H1 (cell line): Measurements from ENCODE around the gene ANKS1A. TPM values are rescaled to one million over a fixed set of nuclear protein-coding genes. Genes with fewer than 3 reads are reported as not detected.

Experiments
- CTCF ChIA-PET: fragments of 300-600 bp; sonication (Branson Sonifier 250); formaldehyde crosslinking; loops from one replicate; lab custom pipeline; 2021; ENCODE audit not compliant: partially characterized antibody; lab: Charles Lee
- POLR2A ChIA-PET: fragments of 300-600 bp; sonication (Branson Sonifier 250); formaldehyde crosslinking; loops from one replicate; lab custom pipeline; 2021; ENCODE audit warnings: inconsistent platforms; ENCODE audit not compliant: partially characterized antibody; lab: Charles Lee
- DNase-seq, 2 experiments: peaks; one replicate each; pipeline versions ENCODE4 v3.0.0 to v3.0.0-alpha.2; 2010 to 2022; ENCODE audit warnings: low spot score in 2 of 2, low read depth in 1 of 2, mixed read lengths in 1 of 2
- FAIRE-seq: peaks from 2 replicates; lab custom pipeline; 2011; peaks lifted over from hg19 to GRCh38; lab: Jason Lieb, UNC
- H2AFZ ChIP-seq: 2 replicates; pipeline ENCODE4 v1.8.1; 2012; ENCODE audit warnings: low read length, inconsistent platforms
- H2AK5ac ChIP-seq: 2 replicates; pipeline ENCODE4 v1.6.1; 2013; ENCODE audit warnings: low read depth, low read length
- H2BK120ac ChIP-seq: replicated peaks from 2 replicates; pipeline ENCODE3; 2013; ENCODE audit warnings: low read depth, low read length, inconsistent platforms
- H2BK12ac ChIP-seq: 2 replicates; pipeline ENCODE4 v1.6.1; 2013; ENCODE audit warnings: low read depth, low read length
- H2BK15ac ChIP-seq: 2 replicates; pipeline ENCODE4 v1.6.1; 2013; ENCODE audit warnings: low read length
- H2BK20ac ChIP-seq: 2 replicates; pipeline ENCODE4 v1.6.1; 2013; ENCODE audit warnings: low read length
- H2BK5ac ChIP-seq: 2 replicates; pipeline ENCODE4 v1.6.1; 2013; ENCODE audit warnings: low read depth, low read length
- H3K14ac ChIP-seq: 2 replicates; pipeline ENCODE4 v1.6.1; 2013; ENCODE audit warnings: inconsistent platforms; ENCODE audit not compliant: insufficient read length
- H3K18ac ChIP-seq: 2 replicates; pipeline ENCODE4 v1.6.1; 2013; ENCODE audit warnings: low read length; ENCODE audit errors: extremely low read depth
- H3K23ac ChIP-seq: 2 replicates; pipeline ENCODE4 v1.6.1; 2013; ENCODE audit warnings: inconsistent platforms; ENCODE audit not compliant: insufficient read length
- H3K23me2 ChIP-seq: 2 replicates; pipeline ENCODE4 v1.6.1; 2013; ENCODE audit warnings: low read depth, low read length
- H3K27ac ChIP-seq: 2 replicates; pipeline ENCODE4 v1.6.1; 2011; ENCODE audit warnings: low read depth, low read length, inconsistent platforms
- H3K27me3 ChIP-seq, 4 experiments: replicated peaks in 1 of 4; 1 replicate in 1 of 4; 2 replicates in 3 of 4; pipeline versions ENCODE4 v1.6.1 to v1.8.1; 2011 to 2013; ENCODE audit warnings: low read length in 3 of 4, mild to moderate bottlenecking in 3 of 4, inconsistent platforms in 2 of 4, mixed read lengths in 2 of 4, moderate library complexity in 1 of 4; ENCODE audit not compliant: control insufficient read depth in 3 of 4, insufficient read depth in 3 of 4; ENCODE audit errors: extremely low read depth in 1 of 4
- H3K36me3 ChIP-seq, 4 experiments: 2 replicates each; pipeline versions ENCODE4 v1.6.1 to v1.8.1; 2011 to 2013; ENCODE audit warnings: mild to moderate bottlenecking in 4 of 4, low read length in 3 of 4, moderate library complexity in 2 of 4, control low read depth in 1 of 4, inconsistent platforms in 1 of 4; ENCODE audit not compliant: insufficient read depth in 4 of 4, control insufficient read depth in 2 of 4
- H3K4ac ChIP-seq: replicated peaks from 2 replicates; pipeline ENCODE3; 2013; ENCODE audit warnings: low read length, low read depth, mixed read lengths, inconsistent platforms; ENCODE audit not compliant: insufficient read length
- H3K4me1 ChIP-seq, 4 experiments: replicated peaks in 1 of 4; 1 replicate in 1 of 4; 2 replicates in 3 of 4; pipeline versions ENCODE4 v1.6.1 to v1.8.1; 2011 to 2013; ENCODE audit warnings: low read length in 3 of 4, inconsistent platforms in 2 of 4, mixed read lengths in 1 of 4; ENCODE audit not compliant: insufficient read depth in 4 of 4, control insufficient read depth in 3 of 4
- H3K4me2 ChIP-seq, 2 experiments: 2 replicates each; pipeline versions ENCODE4 v1.6.1 to v1.8.1; 2011 to 2013; ENCODE audit warnings: low read depth in 2 of 2, low read length in 2 of 2, control low read depth in 1 of 2, inconsistent platforms in 1 of 2, mild to moderate bottlenecking in 1 of 2; ENCODE audit not compliant: insufficient read depth in 1 of 2
- H3K4me3 ChIP-seq, 4 experiments: fragments of 200-600, 300-600 bp in 1 of 4; sonication (generic), shearing (Covaris generic), sonication (Bioruptor Twin) in 1 of 4; 2 replicates each; pipeline versions ENCODE4 v1.5.1 to v1.8.1; 2011 to 2016; ENCODE audit warnings: low read length in 4 of 4, low read depth in 3 of 4, control low read depth in 2 of 4, inconsistent platforms in 2 of 4, mild to moderate bottlenecking in 2 of 4, mixed read lengths in 1 of 4, moderate library complexity in 1 of 4; ENCODE audit not compliant: insufficient read depth in 2 of 4; ENCODE audit errors: extremely low read depth in 1 of 4
- H3K56ac ChIP-seq: replicated peaks from 2 replicates; pipeline ENCODE3; 2013; ENCODE audit warnings: low read depth, mild to moderate bottlenecking, mixed read lengths, low read length, inconsistent platforms; ENCODE audit not compliant: insufficient read length
- H3K79me1 ChIP-seq: 2 replicates; pipeline ENCODE4 v1.6.1; 2013; ENCODE audit warnings: low read depth, low read length, control low read depth
- H3K79me2 ChIP-seq, 2 experiments: 2 replicates each; pipeline versions ENCODE4 v1.6.1 to v1.8.1; 2012 to 2013; ENCODE audit warnings: low read length in 2 of 2, mild to moderate bottlenecking in 2 of 2, inconsistent platforms in 1 of 2; ENCODE audit not compliant: insufficient read depth in 2 of 2, control insufficient read depth in 1 of 2
- H3K9ac ChIP-seq, 4 experiments: replicated peaks in 1 of 4; 1 replicate in 1 of 4; 2 replicates in 3 of 4; pipeline versions ENCODE4 v1.6.1 to v1.8.1; 2011 to 2013; ENCODE audit warnings: low read depth in 3 of 4, low read length in 3 of 4, control low read depth in 2 of 4, mild to moderate bottlenecking in 2 of 4, moderate library complexity in 2 of 4, inconsistent platforms in 1 of 4; ENCODE audit errors: extremely low read depth in 1 of 4
- H3K9me3 ChIP-seq, 2 experiments: 2 replicates each; pipeline versions ENCODE4 v1.6.1 to v1.8.1; 2012 to 2013; ENCODE audit warnings: mild to moderate bottlenecking in 2 of 2, moderate library complexity in 2 of 2, control low read depth in 1 of 2, inconsistent platforms in 1 of 2, low read depth in 1 of 2, low read length in 1 of 2, mixed read lengths in 1 of 2; ENCODE audit not compliant: insufficient read depth in 2 of 2
- H4K20me1 ChIP-seq, 2 experiments: replicated peaks in 1 of 2; 2 replicates each; pipeline versions ENCODE3 to v1.8.1; 2011 to 2013; ENCODE audit warnings: inconsistent platforms in 2 of 2, low read length in 2 of 2, mild to moderate bottlenecking in 1 of 2; ENCODE audit not compliant: insufficient read depth in 2 of 2, control insufficient read depth in 1 of 2
- H4K5ac ChIP-seq: 2 replicates; pipeline ENCODE4 v1.6.1; 2013; ENCODE audit warnings: low read length, low read depth, mixed read lengths, inconsistent platforms; ENCODE audit not compliant: insufficient read length
- H4K8ac ChIP-seq: 2 replicates; pipeline ENCODE4 v1.8.0; 2013; ENCODE audit warnings: mild to moderate bottlenecking, moderate library complexity, low read length, inconsistent platforms; ENCODE audit not compliant: insufficient read depth; ENCODE audit errors: extremely low read depth
- H4K91ac ChIP-seq: replicated peaks from 2 replicates; pipeline ENCODE3; 2013; ENCODE audit warnings: low read length, mixed read lengths, inconsistent platforms; ENCODE audit not compliant: insufficient read length
- CTBP2 ChIP-seq: IDR thresholded peaks from 2 replicates; pipeline ENCODE4 v1.7.0; 2011; ENCODE audit warnings: borderline replicate concordance, mild to moderate bottlenecking, moderate library complexity, mixed read lengths, low read length; ENCODE audit not compliant: insufficient read depth, insufficient read length
- KDM5A ChIP-seq: fragments of 200-600 bp; IDR thresholded peaks from 2 replicates; pipeline ENCODE4 v1.7.1; 2012; ENCODE audit warnings: mild to moderate bottlenecking, low read length, inconsistent platforms, mixed read lengths
- MAFK ChIP-seq: IDR thresholded peaks from 2 replicates; pipeline ENCODE4 v1.6.1; 2012; ENCODE audit warnings: low read depth, mild to moderate bottlenecking, improper control_type of control experiment, low read length
- SAP30 ChIP-seq: fragments of 300-600 bp; sonication (generic); IDR thresholded peaks from 2 replicates; pipeline ENCODE4 v1.7.1; 2012; ENCODE audit warnings: low read length, moderate library complexity, mild to moderate bottlenecking, inconsistent platforms; ENCODE audit not compliant: insufficient read depth, insufficient replicate concordance
- SUZ12 ChIP-seq: fragments of 200-600 bp; sonication (generic); IDR thresholded peaks from 2 replicates; pipeline ENCODE4 v1.6.1; 2012; ENCODE audit warnings: mild to moderate bottlenecking, inconsistent platforms, low read length, moderate library complexity, mixed read lengths
- TEAD4 ChIP-seq: IDR thresholded peaks from 2 replicates; pipeline ENCODE4 v1.6.1; 2012; ENCODE audit warnings: low read depth, low read length, inconsistent platforms, mixed read lengths
- ZNF274 ChIP-seq: IDR thresholded peaks from 2 replicates; pipeline ENCODE4 v1.7.0; 2012; ENCODE audit warnings: low read length, borderline replicate concordance; ENCODE audit errors: extremely low read depth
- WGBS, 2 experiments: shearing (Covaris generic) in 1 of 2; methylation state at CpG; one replicate each; pipeline versions ENCODE4 v1.1.6 to v1.1.7; 2013 to 2015; ENCODE audit warnings: low lambda C conversion rate in 2 of 2, mixed read lengths in 2 of 2, inconsistent platforms in 1 of 2, low coverage in 1 of 2, missing lambda C conversion rate in 1 of 2; ENCODE audit not compliant: insufficient replicate concordance in 2 of 2, insufficient coverage in 1 of 2, insufficient read length in 1 of 2; ENCODE audit errors: extremely low coverage in 1 of 2, missing lambda C conversion rate in 1 of 2; 5-methylcytosine and 5-hydroxymethylcytosine counted together
- polyA plus RNA-seq, 7 experiments: library from polyadenylated mRNA; depleted of rRNA in 3 of 7; stranded (reverse) in 5 of 7; unstranded in 2 of 7; fragments of >200 nt in 5 of 7; fragments of 200-250 nt in 2 of 7; gene quantifications; 1 replicate in 5 of 7; 2 replicates in 1 of 7; 4 replicates in 1 of 7; pipeline versions ENCODE4 v1.2.1 to v1.2.3, GENCODE V29; 2011 to 2013; ENCODE audit warnings: missing spikeins in 2 of 7, mixed read lengths in 2 of 7
- total RNA-seq: library from RNA; stranded (reverse); fragmentation: NEBNext Ultra II Directional; extraction: Animal tissue kit (Norgen Biotek cat#: 25700); gene quantifications from 2 replicates; pipeline ENCODE4 v1.2.1, GENCODE V29; 2021

Gene ANKS1A
- total and polyA plus RNA-seq, 2 of the 8 experiments (the other 6 are each of a cell fraction or from before 2014, with no cell fraction given) = 9.8 to 30.9 TPM

DNA sequence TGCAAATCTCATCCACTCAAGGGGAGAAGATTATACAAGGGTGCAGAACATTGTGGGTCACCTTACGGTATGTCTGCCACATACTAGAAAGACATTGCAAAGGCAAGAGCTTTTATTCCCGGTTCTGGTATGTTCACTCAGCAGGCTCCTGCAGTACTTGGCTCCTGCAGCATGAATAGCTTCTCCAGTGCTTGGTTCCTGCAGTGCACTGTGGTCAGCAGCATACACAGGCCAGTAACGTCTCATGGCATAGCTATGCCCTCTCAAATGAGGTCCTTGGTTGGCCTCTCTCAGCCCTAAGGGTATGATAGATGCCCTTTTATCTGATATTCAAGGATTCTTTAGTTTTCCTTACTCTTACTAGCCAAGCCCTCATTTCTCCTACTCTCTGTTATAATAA lies 239.4 kb downstream of the ANKS1A start:
- Histone ChIP-seq H2BK120ac (no peak overlapping the region), H4K91ac (no peak overlapping the region), H4K8ac (no peak overlapping the region), H3K79me1 (no peaks in the 10 kb centered on the region), H2AFZ (no peak overlapping the region), H3K36me3 (no peaks in the 10 kb centered on the region), H3K4me2 (no peak overlapping the region), H3K27me3 (no peaks in the 10 kb centered on the region), H3K14ac (no peak overlapping the region), H3K4me3 (no peak overlapping the region), H3K79me2 (no peaks in the 10 kb centered on the region), H3K18ac (no peak overlapping the region), H2BK20ac (no peak overlapping the region), H2BK15ac (no peak overlapping the region), H2BK5ac (no peak overlapping the region), H3K4ac (no peak overlapping the region), H3K9ac (no peak overlapping the region), H3K23me2 (no peaks in the 10 kb centered on the region; the same call in 1 of the 2 replicates), H3K27ac (no peak overlapping the region), H2AK5ac (no peak overlapping the region), H3K9me3 (no peaks in the 10 kb centered on the region), H3K4me1 (no peaks in the 10 kb centered on the region), H3K23ac (no peak overlapping the region), H3K56ac (no peak overlapping the region), H2BK12ac (no peak overlapping the region), H4K20me1 (no peaks in the 10 kb centered on the region), H4K5ac (no peak overlapping the region)
- ChIA-PET CTCF (interaction anchor here (0.5 to 3.4 kb wide), 13 partner anchors 10 to 243 kb away, joined by 3 to 36 read pairs (median 4); no protein-coding TSS in a partner anchor), POLR2A (interaction anchor here (0.8 to 1.3 kb wide), 3 partner anchors 32 to 111 kb away, joined by 3 to 4 read pairs (median 3); no protein-coding TSS in a partner anchor)
- no peak for FAIRE-seq
- WGBS, 2 experiments = 79% methylated on average over 3 of the region's 3 CpGs; no CpG with 5 or more reads in 1 of the 2 experiments
- TF ChIP-seq SUZ12 (no peak), SAP30 (no peak), MAFK (no peak), ZNF274 (no peak), CTBP2 (no peak), TEAD4 (no peak), KDM5A (no peak)
- DNase-seq = no peak
